ENCODE measurements around the gene CPEB1. TPM values are rescaled to one million over a fixed set of nuclear protein-coding genes. Genes with fewer than 3 reads are reported as not detected.

CPEB1 gene
- total RNA-seq, 1 experiment from 2014 or later, result not detected

DNA sequence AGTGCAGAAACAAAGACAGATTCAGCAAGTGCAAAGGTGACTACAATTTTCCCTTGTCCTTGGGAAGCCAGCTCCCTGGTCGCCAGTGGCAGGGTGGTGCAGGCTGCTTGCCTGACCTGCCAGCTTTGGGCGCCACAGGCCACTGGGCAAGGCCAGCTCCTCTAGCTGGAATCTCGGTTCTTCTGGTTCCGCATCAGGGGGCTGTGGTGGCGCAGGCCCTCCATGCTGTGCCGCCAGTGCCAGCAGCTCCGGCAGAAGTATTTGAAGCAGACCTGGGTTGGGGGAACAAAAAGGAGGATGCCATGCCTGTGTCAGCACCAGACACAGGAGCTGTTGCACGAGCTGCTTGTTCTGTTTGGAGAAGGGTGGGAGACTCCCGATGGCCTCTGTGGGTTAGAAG is 102.7 kb downstream of the CPEB1 start:
- no peak for DNase-seq
- Histone ChIP-seq H3K4me2 (ENCODE audit: low read depth, low read length, poor library complexity, severe bottlenecking) (no peak overlapping the region), H3K79me2 (ENCODE audit: low read length) (peaks cover 15% of the 10 kb centered on the region), H3K27ac (ENCODE audit: low read length) (no peak overlapping the region), H2AFZ (ENCODE audit: low read length) (no peak overlapping the region), H3K4me3 (ENCODE audit: low read length) (no peak overlapping the region), H3K9ac (ENCODE audit: low read length) (no peak overlapping the region), H3K4me1 (ENCODE audit: low read length) (peaks cover 5% of the 10 kb centered on the region), H4K20me1 (ENCODE audit: insufficient read depth, low read depth, low read length) (peaks cover 6% of the 10 kb centered on the region; the same call in 1 of the 2 replicates), H3K9me2 (replicated peaks; ENCODE audit: insufficient read depth, low read length) (no peaks in the 10 kb centered on the region), H3K36me3 (ENCODE audit: insufficient read depth, low read length) (peaks cover 5% of the 10 kb centered on the region; the same call in 1 of the 2 replicates), H3K9me3 (ENCODE audit: low read length) (no peaks in the 10 kb centered on the region), H3K27me3 (ENCODE audit: low read length) (no peaks in the 10 kb centered on the region)

DNA sequence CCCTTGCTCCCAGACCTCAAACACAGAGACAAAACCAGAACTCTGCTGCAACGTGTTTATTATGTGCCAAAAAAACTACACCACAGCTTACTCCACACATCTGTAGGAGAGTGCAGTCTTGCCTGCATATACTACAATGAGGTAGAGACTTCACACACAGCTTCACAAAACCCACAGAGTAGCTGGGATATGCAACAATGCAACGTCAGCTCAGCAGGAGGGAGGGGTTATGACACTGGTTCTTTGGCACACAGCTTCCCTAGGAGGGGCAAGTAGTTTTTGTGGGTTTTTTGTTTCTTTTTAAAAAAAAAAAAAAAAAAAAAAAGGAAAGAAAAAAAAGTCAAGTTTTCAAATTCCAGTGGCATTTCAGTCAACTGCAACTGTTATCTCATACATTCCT is 104.0 kb downstream of the CPEB1 start:
- Histone ChIP-seq H3K9me2 (replicated peaks; ENCODE audit: insufficient read depth, low read length) (no peaks in the 10 kb centered on the region), H3K4me3 (ENCODE audit: low read length) (no peak overlapping the region), H3K36me3 (ENCODE audit: insufficient read depth, low read length) (peaks cover 18% of the 10 kb centered on the region), H3K27me3 (ENCODE audit: low read length) (no peaks in the 10 kb centered on the region), H3K9ac (ENCODE audit: low read length) (no peak overlapping the region), H3K79me2 (ENCODE audit: low read length) (peaks cover 27% of the 10 kb centered on the region), H3K4me2 (ENCODE audit: low read depth, low read length, poor library complexity, severe bottlenecking) (no peak overlapping the region), H4K20me1 (ENCODE audit: insufficient read depth, low read depth, low read length) (peaks cover 19% of the 10 kb centered on the region), H3K9me3 (ENCODE audit: low read length) (no peaks in the 10 kb centered on the region), H3K27ac (ENCODE audit: low read length) (no peak overlapping the region), H2AFZ (ENCODE audit: low read length) (no peak overlapping the region), H3K4me1 (ENCODE audit: low read length) (peaks cover 17% of the 10 kb centered on the region)
- no peak for DNase-seq

DNA sequence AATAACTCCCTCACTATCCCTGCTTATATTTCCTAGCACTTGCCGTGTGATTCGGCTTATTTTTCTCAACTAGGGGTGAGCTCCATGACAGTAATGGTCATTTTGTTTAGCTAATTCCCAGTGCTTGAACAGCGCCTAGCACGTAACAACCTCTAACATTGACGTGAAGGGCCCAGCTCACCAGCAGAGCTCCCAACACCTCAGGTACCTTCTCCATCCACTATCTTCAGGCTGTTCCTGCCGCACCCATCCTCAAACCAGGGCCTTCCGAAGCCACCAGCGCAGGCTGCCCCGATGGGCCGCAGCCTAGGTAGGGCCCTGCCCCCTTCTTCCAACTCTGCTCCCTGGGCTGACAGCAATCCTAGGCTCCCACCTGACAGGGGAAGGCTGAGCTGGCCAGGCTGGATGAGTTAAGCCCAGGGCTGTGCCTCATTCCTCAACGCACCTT is 106.2 kb downstream of the CPEB1 start:
- Histone ChIP-seq H3K4me2 (ENCODE audit: low read depth, low read length, poor library complexity, severe bottlenecking) (peak overlapping the region; percentile 95), H3K4me1 (ENCODE audit: low read length) (peaks cover 19% of the 10 kb centered on the region), H4K20me1 (ENCODE audit: insufficient read depth, low read depth, low read length) (peaks cover 33% of the 10 kb centered on the region), H2AFZ (ENCODE audit: low read length) (peak overlapping the region; percentile 88), H3K27me3 (ENCODE audit: low read length) (no peaks in the 10 kb centered on the region), H3K9me2 (replicated peaks; ENCODE audit: insufficient read depth, low read length) (no peaks in the 10 kb centered on the region), H3K9ac (ENCODE audit: low read length) (peak overlapping the region; percentile 82), H3K36me3 (ENCODE audit: insufficient read depth, low read length) (peaks cover 39% of the 10 kb centered on the region), H3K79me2 (ENCODE audit: low read length) (peaks cover 32% of the 10 kb centered on the region), H3K4me3 (ENCODE audit: low read length) (peak overlapping the region; percentile 99), H3K27ac (ENCODE audit: low read length) (peak overlapping the region; percentile 25; the same call in 1 of the 2 replicates), H3K9me3 (ENCODE audit: low read length) (no peaks in the 10 kb centered on the region)
- no peak for DNase-seq

DNA sequence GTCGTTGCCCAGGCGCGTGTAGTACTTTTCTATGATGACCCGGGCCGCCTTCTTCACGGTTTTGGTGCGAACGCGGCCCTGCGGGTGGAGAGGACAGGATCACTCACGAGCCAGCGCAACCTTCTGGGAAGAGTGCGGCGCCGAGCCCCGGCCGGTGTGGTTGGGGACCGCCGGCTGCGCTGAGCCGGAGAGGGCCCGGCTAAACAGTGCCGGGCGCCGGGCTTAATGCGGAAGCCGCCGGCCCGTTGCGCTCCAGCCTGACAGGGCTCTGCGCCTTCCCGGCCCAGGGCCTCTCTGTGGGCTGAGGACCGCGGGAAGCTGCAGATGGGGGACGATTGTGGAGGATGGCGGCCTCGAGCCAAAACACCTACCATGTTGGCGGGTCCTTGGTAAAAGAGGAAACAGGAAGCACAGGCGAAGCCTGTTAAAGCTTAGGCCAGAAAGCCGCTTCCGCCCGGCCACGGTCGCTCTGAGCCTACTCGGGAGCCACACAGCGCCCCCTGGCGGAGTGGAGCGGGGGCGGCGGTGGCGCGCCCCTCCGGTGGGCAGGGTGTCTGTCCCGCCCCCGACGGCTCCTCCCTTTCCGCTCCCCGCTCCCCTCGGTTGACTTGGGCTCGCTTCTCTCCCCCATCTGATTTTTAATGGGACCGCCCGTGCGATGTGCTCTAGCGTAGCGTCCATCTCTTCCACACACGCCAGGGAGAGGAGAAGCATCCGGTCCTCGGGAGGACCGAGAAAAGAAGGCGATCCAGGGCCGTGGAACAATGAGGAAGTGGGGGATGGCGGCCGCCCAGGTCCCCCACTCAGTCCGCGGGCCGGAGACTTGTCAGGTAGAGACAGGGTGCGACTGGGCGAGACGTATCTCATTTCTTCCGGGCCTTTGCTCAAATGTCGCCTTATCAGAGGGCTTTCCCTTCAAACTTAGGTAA is 106.8 kb downstream of the CPEB1 start, which contains the start of gene RPS17:
TSS of gene RPS17 (minus strand) at position 403 of the 929 bp plus-strand sequence. CDS start at position 374, 29 bp downstream.
- Histone ChIP-seq H3K9ac (ENCODE audit: low read length) (peak within 1 kb of the TSS; percentile 100), H2AFZ (ENCODE audit: low read length) (peak within 1 kb of the TSS; percentile 88), H3K27me3 (ENCODE audit: low read length) (no peaks in the 10 kb centered on the region), H3K27ac (ENCODE audit: low read length) (peak within 1 kb of the TSS; percentile 86), H3K9me3 (ENCODE audit: low read length) (no peaks in the 10 kb centered on the region), H3K4me2 (ENCODE audit: low read depth, low read length, poor library complexity, severe bottlenecking) (peak within 1 kb of the TSS; percentile 97), H4K20me1 (ENCODE audit: insufficient read depth, low read depth, low read length) (peaks cover 33% of the 10 kb centered on the region), H3K79me2 (ENCODE audit: low read length) (peaks cover 32% of the 10 kb centered on the region), H3K9me2 (replicated peaks; ENCODE audit: insufficient read depth, low read length) (no peaks in the 10 kb centered on the region), H3K36me3 (ENCODE audit: insufficient read depth, low read length) (peaks cover 44% of the 10 kb centered on the region), H3K4me1 (ENCODE audit: low read length) (peaks cover 19% of the 10 kb centered on the region), H3K4me3 (ENCODE audit: low read length) (peak within 1 kb of the TSS; percentile 99)
- peak; percentile 98 for DNase-seq

DNA sequence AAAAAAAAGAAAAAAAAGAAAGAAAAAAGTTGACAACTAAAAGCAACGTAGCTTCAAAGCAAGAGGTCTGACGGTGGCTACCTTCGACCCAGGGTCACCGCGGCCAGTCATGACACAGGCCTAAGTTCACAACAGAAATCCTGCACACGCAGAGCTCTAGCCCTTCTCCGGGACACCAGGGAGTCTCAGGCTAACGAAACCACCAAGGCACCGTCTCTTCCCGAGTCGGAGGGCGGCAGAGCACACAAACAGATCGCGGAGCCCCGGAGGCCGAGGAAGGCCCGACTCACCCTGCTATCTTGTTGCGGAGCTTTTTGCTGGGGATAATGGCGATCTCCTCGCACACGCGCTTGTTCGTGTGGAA is 107.5 kb downstream of the CPEB1 start:
- peaks cover 33% of the 10 kb centered on the region for H4K20me1 ChIP-seq (ENCODE audit: insufficient read depth, low read depth, low read length)
- H3K4me1 ChIP-seq (ENCODE audit: low read length), result peaks cover 19% of the 10 kb centered on the region
- H3K27ac ChIP-seq (ENCODE audit: low read length), result peak overlapping the region; percentile 86
- no peak overlapping the region for H2AFZ ChIP-seq (ENCODE audit: low read length)
- peak; percentile 59 for DNase-seq
- H3K4me2 ChIP-seq (ENCODE audit: low read depth, low read length, poor library complexity, severe bottlenecking), result peak overlapping the region; percentile 97
- no peaks in the 10 kb centered on the region for H3K27me3 ChIP-seq (ENCODE audit: low read length)
- H3K4me3 ChIP-seq (ENCODE audit: low read length), result peak overlapping the region; percentile 99
- H3K79me2 ChIP-seq (ENCODE audit: low read length), result peaks cover 32% of the 10 kb centered on the region
- no peaks in the 10 kb centered on the region for H3K9me3 ChIP-seq (ENCODE audit: low read length)
- H3K9me2 ChIP-seq (replicated peaks; ENCODE audit: insufficient read depth, low read length), result no peaks in the 10 kb centered on the region
- peak overlapping the region; percentile 100 for H3K9ac ChIP-seq (ENCODE audit: low read length)
- peaks cover 44% of the 10 kb centered on the region for H3K36me3 ChIP-seq (ENCODE audit: insufficient read depth, low read length)

DNA sequence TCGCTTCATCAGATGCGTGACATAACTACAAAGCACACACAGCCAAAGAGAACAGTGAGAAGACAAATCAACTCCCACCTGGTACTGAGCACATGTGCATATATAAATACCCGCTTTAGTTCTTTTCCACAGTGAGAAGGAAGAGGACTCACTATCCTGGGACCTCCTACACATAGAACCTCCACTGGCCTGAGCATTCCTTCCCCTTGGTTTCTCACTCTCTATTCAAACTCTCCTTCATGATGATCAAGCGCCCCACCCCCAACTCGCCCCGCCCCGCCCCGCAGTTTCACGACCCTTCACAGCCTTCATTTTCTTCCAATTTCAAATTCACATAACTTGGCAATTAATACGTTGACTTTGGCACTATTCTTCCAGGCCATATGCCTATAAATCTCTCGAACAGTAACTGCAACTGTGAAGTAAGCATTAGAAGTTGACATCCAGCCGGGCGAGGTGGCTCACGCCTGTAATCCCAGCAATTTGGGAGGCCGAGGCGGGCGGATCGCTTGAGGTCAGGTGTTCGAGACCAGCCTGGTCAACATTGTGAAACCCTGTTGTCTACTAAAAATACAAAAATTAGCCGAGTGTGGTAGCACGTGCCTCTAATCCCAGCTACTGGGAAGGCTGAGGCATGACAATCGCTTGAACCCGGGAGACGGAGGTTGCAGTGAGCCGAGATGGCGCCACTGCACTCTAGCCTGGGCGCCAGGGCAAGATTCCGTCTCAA is 108.0 kb downstream of the CPEB1 start:
- Histone ChIP-seq H2AFZ (ENCODE audit: low read length) (no peak overlapping the region), H3K27ac (ENCODE audit: low read length) (peak overlapping the region; percentile 86), H4K20me1 (ENCODE audit: insufficient read depth, low read depth, low read length) (peaks cover 35% of the 10 kb centered on the region), H3K9ac (ENCODE audit: low read length) (peak overlapping the region; percentile 100), H3K36me3 (ENCODE audit: insufficient read depth, low read length) (peaks cover 44% of the 10 kb centered on the region), H3K27me3 (ENCODE audit: low read length) (no peaks in the 10 kb centered on the region), H3K4me1 (ENCODE audit: low read length) (peaks cover 19% of the 10 kb centered on the region), H3K4me2 (ENCODE audit: low read depth, low read length, poor library complexity, severe bottlenecking) (peak overlapping the region; percentile 97), H3K79me2 (ENCODE audit: low read length) (peaks cover 32% of the 10 kb centered on the region), H3K9me3 (ENCODE audit: low read length) (no peaks in the 10 kb centered on the region), H3K9me2 (replicated peaks; ENCODE audit: insufficient read depth, low read length) (no peaks in the 10 kb centered on the region), H3K4me3 (ENCODE audit: low read length) (peak overlapping the region; percentile 99)
- DNase-seq, result peak; percentile 47

DNA sequence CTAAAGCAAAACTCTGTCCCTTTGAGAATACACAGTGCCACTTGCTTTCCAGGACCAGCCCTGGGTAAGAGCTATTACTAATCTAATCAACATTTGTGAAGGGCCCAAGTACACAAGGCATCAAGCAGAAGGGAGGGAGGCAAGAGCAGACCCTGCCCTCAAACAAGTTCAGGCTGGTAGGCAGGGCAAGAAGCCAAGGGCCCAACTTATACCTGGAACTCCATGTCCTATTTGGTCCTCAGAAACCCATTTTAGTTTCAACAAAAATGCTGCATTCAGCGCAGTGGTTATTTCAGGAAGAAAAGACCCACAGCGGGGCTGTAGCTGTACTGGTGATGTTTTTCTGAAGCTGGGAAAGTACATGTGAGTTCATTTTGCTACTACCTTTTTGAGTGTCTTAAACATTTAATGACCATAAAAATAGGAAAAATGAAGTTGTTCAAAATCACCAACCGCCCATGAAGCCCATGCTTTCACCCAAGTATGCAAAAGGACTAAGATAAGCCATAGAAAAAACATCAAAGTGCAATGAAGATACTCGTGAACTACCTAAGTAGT is 109.7 kb downstream of the CPEB1 start:
- DNase-seq, result no peak
- no peaks in the 10 kb centered on the region for H3K27me3 ChIP-seq (ENCODE audit: low read length)
- peak overlapping the region; percentile 97 for H3K4me2 ChIP-seq (ENCODE audit: low read depth, low read length, poor library complexity, severe bottlenecking)
- H2AFZ ChIP-seq (ENCODE audit: low read length), result no peak overlapping the region
- no peak overlapping the region for H3K4me3 ChIP-seq (ENCODE audit: low read length)
- peaks cover 32% of the 10 kb centered on the region for H3K79me2 ChIP-seq (ENCODE audit: low read length)
- peaks cover 44% of the 10 kb centered on the region for H3K36me3 ChIP-seq (ENCODE audit: insufficient read depth, low read length)
- H3K9me2 ChIP-seq (replicated peaks; ENCODE audit: insufficient read depth, low read length), result no peaks in the 10 kb centered on the region
- H3K9me3 ChIP-seq (ENCODE audit: low read length), result no peaks in the 10 kb centered on the region
- H3K9ac ChIP-seq (ENCODE audit: low read length), result no peak overlapping the region
- peaks cover 38% of the 10 kb centered on the region for H4K20me1 ChIP-seq (ENCODE audit: insufficient read depth, low read depth, low read length)
- H3K4me1 ChIP-seq (ENCODE audit: low read length), result peaks cover 19% of the 10 kb centered on the region
- no peak overlapping the region for H3K27ac ChIP-seq (ENCODE audit: low read length)
